Coronary artery (tissue), 2 donors: ENCODE results near the gene TMEM54.

Source experiments
- DNase-seq: peaks from one replicate; pipeline ENCODE4 v3.0.0-alpha.2; 2017; ENCODE audit warnings: low spot score
- H3K27ac ChIP-seq, 2 donors: fragments of 200-600 bp; sonication (generic); one replicate each; pipeline ENCODE4 v1.5.1; 2016 to 2019
- H3K4me3 ChIP-seq: fragments of 200-600 bp; sonication (generic); 2 replicates; pipeline ENCODE4 v1.5.1; 2016; ENCODE audit warnings: mild to moderate bottlenecking, moderate library complexity
- CTCF ChIP-seq: fragments of 200-600 bp; sonication (generic); IDR thresholded peaks from one replicate; pipeline ENCODE4 v1.5.1; 2019; ENCODE audit warnings: antibody characterized with exemption

Gene TMEM54

GRCh38 chr1:32919811-32920733, 18.9 kb upstream of the TMEM54 start:
- no peak overlapping the region for H3K27ac ChIP-seq
- TF ChIP-seq CTCF: no peak
- no peak for DNase-seq
- H3K4me3 ChIP-seq: no peak overlapping the region

GRCh38 chr1:32918179-32918578, 17.0 kb upstream of the TMEM54 start:
- Histone ChIP-seq H3K4me3 (no peak overlapping the region), H3K27ac (no peak overlapping the region)
- no peak for DNase-seq
- no peak for TF ChIP-seq CTCF

GRCh38 chr1:32917521-32917920, 16.3 kb upstream of the TMEM54 start:
- no peak for DNase-seq
- H3K4me3 ChIP-seq: no peak overlapping the region
- H3K27ac ChIP-seq: no peak overlapping the region
- TF ChIP-seq CTCF: no peak

GRCh38 chr1:32915766-32916706, 14.8 kb upstream of the TMEM54 start:
- TF ChIP-seq CTCF: no peak
- Histone ChIP-seq H3K27ac (no peak overlapping the region), H3K4me3 (no peak overlapping the region)
- no peak for DNase-seq

GRCh38 chr1:32910319-32910718, 9.1 kb upstream of the TMEM54 start:
- no peak for TF ChIP-seq CTCF
- Histone ChIP-seq H3K4me3 (no peak overlapping the region), H3K27ac (no peak overlapping the region)
- DNase-seq: no peak

- H3K4me3 ChIP-seq: no peak overlapping the region
- DNase-seq: no peak
Observed at GRCh38 chr1:32907435-32907834, 6.2 kb upstream of the TMEM54 start.

More at GRCh38 chr1:32907435-32907834, 6.2 kb upstream of the TMEM54 start:
- no peak for TF ChIP-seq CTCF
- H3K27ac ChIP-seq: no peak overlapping the region
